NCI-H2107 treated with DMSO at 0.1 percent for 48 hours (cell line): Measurements from ENCODE around the gene PARD6B.
A peak's percentile ranks its signal among the peaks of the same experiment; 100 is the strongest.
"Not testable (repeated sequence)": the region's sequence is repeated elsewhere in the genome, so short reads cannot be mapped to it uniquely, and the experiment has no call there.

Experiments used
- DNase-seq: peaks from one replicate; lab custom pipeline; 2025; ENCODE audit not compliant: unreplicated experiment; lab: John Stamatoyannopoulos, UW

PARD6B gene

GRCh38 chr20:50703651-50704438, 27.5 kb upstream of the PARD6B start:
- not testable (repeated sequence) for DNase-seq

GRCh38 chr20:50704514-50704913, 26.9 kb upstream of the PARD6B start:
- no peak for DNase-seq

- DNase-seq: no peak
These were observed 26.4 kb upstream of the PARD6B start for GRCh38 chr20:50704971-50705370.

GRCh38 chr20:50708845-50709635, 22.3 kb upstream of the PARD6B start:
- DNase-seq: no peak

- no peak for DNase-seq
These were observed 21.8 kb upstream of the PARD6B start for GRCh38 chr20:50709636-50709973.

GRCh38 chr20:50710492-50711063, 20.8 kb upstream of the PARD6B start:
- DNase-seq: no peak

- no peak for DNase-seq
These were observed 20.1 kb upstream of the PARD6B start for GRCh38 chr20:50711113-50711825.

GRCh38 chr20:50712771-50713656, 18.4 kb upstream of the PARD6B start:
- DNase-seq: no peak

- peak; percentile 14 for DNase-seq
These were observed 17.7 kb upstream of the PARD6B start for GRCh38 chr20:50713657-50714101.

GRCh38 chr20:50714426-50714825, 17.0 kb upstream of the PARD6B start:
- DNase-seq: not testable (repeated sequence)

- no peak for DNase-seq
These were observed 15.7 kb upstream of the PARD6B start for GRCh38 chr20:50715694-50716093.

- DNase-seq: no peak
These were observed 14.9 kb upstream of the PARD6B start for GRCh38 chr20:50716518-50716917.

GRCh38 chr20:50717312-50717711, 14.1 kb upstream of the PARD6B start:
- DNase-seq: no peak

GRCh38 chr20:50717974-50718761, 13.2 kb upstream of the PARD6B start:
- DNase-seq: peak; percentile 50

GRCh38 chr20:50719328-50719727, 12.1 kb upstream of the PARD6B start:
- no peak for DNase-seq

- no peak for DNase-seq
These were observed 11.4 kb upstream of the PARD6B start for GRCh38 chr20:50720026-50720425.

GRCh38 chr20:50720582-50720981, 10.8 kb upstream of the PARD6B start:
- DNase-seq: no peak

GRCh38 chr20:50721881-50722281, 9.5 kb upstream of the PARD6B start:
- DNase-seq: no peak

- no peak for DNase-seq
These were observed 8.8 kb upstream of the PARD6B start for GRCh38 chr20:50722424-50723155.
